K562 (cell line): ENCODE data around the gene FAM107B. TPM values are rescaled to one million over a fixed set of nuclear protein-coding genes. Genes with fewer than 3 reads are reported as not detected.

Source experiments
- ATAC-seq: fragments of 200-7000 bp; cut with Tn5 transposase; 3 replicates; pipeline ENCODE4 v1.9.1; 2020; ENCODE audit warnings: moderate library complexity
- BruUV-seq: library from RNA; stranded (reverse); fragments of 400-500 nt; replicated peaks from 2 replicates; lab custom pipeline; 2021; lab: Mats Ljungman, UMichigan
- CTCF ChIA-PET: fragments of 300-600 bp; formaldehyde crosslinking; extraction: SDS; loops from one replicate; lab custom pipeline; 2021; ENCODE audit warnings: low intra/inter-chr PET ratio; lab: Yijun Ruan, JAX
- POLR2A ChIA-PET: fragments of 300-600, 350-650 bp; sonication (Branson Sonifier 250); formaldehyde crosslinking; extraction: SDS; loops from one replicate; lab custom pipeline; 2021; ENCODE audit warnings: antibody characterized with exemption, inconsistent platforms; lab: Yijun Ruan, JAX
- DNase-seq, 4 experiments: peaks; one replicate each; pipeline versions ENCODE4 v3.0.0 to v3.0.0-alpha.2; 2011 to 2018; ENCODE audit warnings: low spot score in 3 of 4, mixed read lengths in 3 of 4; ENCODE audit errors: extremely low read depth in 1 of 4
- FAIRE-seq: peaks from 2 replicates; lab custom pipeline; 2011; peaks lifted over from hg19 to GRCh38; lab: Jason Lieb, UNC
- H2AFZ ChIP-seq: 2 replicates; pipeline ENCODE4 v1.6.0; 2011; ENCODE audit warnings: low read depth, low read length, control low read depth, inconsistent platforms
- H3K27ac ChIP-seq: fragments of 200-600 bp; 3 replicates; pipeline ENCODE4 v1.8.0; 2011; ENCODE audit warnings: low read depth, mild to moderate bottlenecking, control low read depth, inconsistent platforms, low read length, moderate library complexity, mixed read lengths; ENCODE audit errors: extremely low read depth
- H3K27me3 ChIP-seq, 2 experiments: fragments of 300-600 bp in 1 of 2; 2 replicates in 1 of 2; 3 replicates in 1 of 2; pipeline versions ENCODE4 v1.6.0 to v1.8.0; 2011; ENCODE audit warnings: inconsistent platforms in 2 of 2, low read length in 2 of 2, mild to moderate bottlenecking in 1 of 2, mixed read lengths in 1 of 2, moderate library complexity in 1 of 2; ENCODE audit not compliant: control insufficient read depth in 2 of 2, insufficient read depth in 2 of 2
- H3K36me3 ChIP-seq: fragments of 300-600 bp; 3 replicates; pipeline ENCODE4 v1.8.0; 2011; ENCODE audit warnings: mild to moderate bottlenecking, low read length, inconsistent platforms; ENCODE audit not compliant: control insufficient read depth, insufficient read depth
- H3K4me1 ChIP-seq, 2 experiments: fragments of 200-600 bp in 1 of 2; replicated peaks in 1 of 2; 2 replicates in 1 of 2; 3 replicates in 1 of 2; pipeline versions ENCODE4 v1.5.1 to v1.8.0; 2011; ENCODE audit warnings: inconsistent platforms in 2 of 2, low read length in 2 of 2, mild to moderate bottlenecking in 1 of 2, mixed read lengths in 1 of 2, moderate library complexity in 1 of 2; ENCODE audit not compliant: control insufficient read depth in 2 of 2, insufficient read depth in 2 of 2
- H3K4me2 ChIP-seq: 2 replicates; pipeline ENCODE4 v1.6.1; 2011; ENCODE audit warnings: low read length, control low read depth, inconsistent platforms, mixed read lengths; ENCODE audit not compliant: insufficient read depth
- H3K4me3 ChIP-seq: fragments of 200-600 bp; sonication (generic), shearing (Covaris generic); 2 replicates; pipeline ENCODE4 v1.5.1; 2016; ENCODE audit warnings: control low read depth, inconsistent platforms
- H3K79me2 ChIP-seq: fragments of 200-600 bp; 3 replicates; pipeline ENCODE4 v1.8.0; 2011; ENCODE audit warnings: low read length, inconsistent platforms; ENCODE audit not compliant: control insufficient read depth, insufficient read depth
- H3K9ac ChIP-seq, 2 experiments: 2 replicates each; pipeline versions ENCODE4 v1.6.0 to v1.6.1; 2011; ENCODE audit warnings: low read depth in 2 of 2, low read length in 2 of 2, control low read depth in 1 of 2, inconsistent platforms in 1 of 2, mild to moderate bottlenecking in 1 of 2, mixed read lengths in 1 of 2; ENCODE audit not compliant: insufficient read depth in 1 of 2
- H3K9me1 ChIP-seq: one replicate; pipeline ENCODE4 v1.6.0; 2011; ENCODE audit warnings: inconsistent platforms, mild to moderate bottlenecking, low read length, moderate library complexity; ENCODE audit not compliant: control insufficient read depth, insufficient read depth
- H3K9me3 ChIP-seq: replicated peaks from 2 replicates; pipeline ENCODE4 v1.5.1; 2011; ENCODE audit warnings: low read depth, low read length, inconsistent platforms; ENCODE audit not compliant: control insufficient read depth, insufficient read depth
- H4K20me1 ChIP-seq: replicated peaks from 2 replicates; pipeline ENCODE4 v1.6.1; 2011; ENCODE audit warnings: low read length, inconsistent platforms, mixed read lengths; ENCODE audit not compliant: control insufficient read depth, insufficient read depth
- NR2F6 ChIP-seq: fragments of 450-650 bp; formaldehyde crosslinking; IDR thresholded peaks from 2 replicates; pipeline ENCODE4 v1.4.0; 2020; ENCODE audit warnings: mild to moderate bottlenecking
- PHF21A ChIP-seq: fragments of 450-650 bp; IDR thresholded peaks from 2 replicates; pipeline ENCODE4 v1.6.1; 2017; ENCODE audit warnings: low read depth, borderline replicate concordance
- PTRF ChIP-seq: fragments of 450-650 bp; IDR thresholded peaks from 2 replicates; pipeline ENCODE4 v1.6.1; 2016; ENCODE audit warnings: mild to moderate bottlenecking, missing genetic modification characterization, missing compliant biosample characterization
- XRCC5 ChIP-seq: fragments of 200-400 bp; formaldehyde crosslinking; IDR thresholded peaks from 2 replicates; pipeline ENCODE4 v1.6.1; 2017; ENCODE audit warnings: low read depth, mild to moderate bottlenecking, low read length
- ZNF668 ChIP-seq: fragments of 250-450 bp; sonication (Bioruptor Pico); IDR thresholded peaks from 2 replicates; pipeline ENCODE4 v1.8.0; 2022; ENCODE audit warnings: mild to moderate bottlenecking, inconsistent platforms
- ZSCAN32 ChIP-seq: fragments of 450-650 bp; formaldehyde crosslinking; IDR thresholded peaks from 2 replicates; pipeline ENCODE4 v1.4.0; 2020; ENCODE audit warnings: mild to moderate bottlenecking, moderate library complexity
- WGBS: fragments of 100-300 bp; shearing (Covaris generic); methylation state at CpG from one replicate; pipeline ENCODE4 v1.1.6; 2016; ENCODE audit warnings: low coverage, mixed read lengths; ENCODE audit not compliant: insufficient coverage; ENCODE audit errors: missing lambda C conversion rate; 5-methylcytosine and 5-hydroxymethylcytosine counted together
- in situ Hi-C: fragments of 300-500 bp; cut with MboI; formaldehyde crosslinking; loops from 4 replicates; pipeline ENCODE4 v1.15.0; 2018; ENCODE audit warnings: inconsistent platforms, mixed read lengths
- intact Hi-C: fragments of 100-400 bp; cut with micrococcal nuclease; formaldehyde crosslinking; loops from 2 replicates; pipeline ENCODE4 v1.14.2; 2022
- polyA plus RNA-seq, 8 experiments: library from polyadenylated mRNA; depleted of rRNA in 4 of 8; stranded (reverse) in 5 of 8; unstranded in 3 of 8; fragments of >200 nt; fragmentation: Nextera tagmentation in 2 of 8; fragmentation: Illumina TruSeq in 1 of 8; extraction: Ambion mirVana in 2 of 8; extraction: Trizol in 1 of 8; gene quantifications; 2 replicates each; pipeline versions ENCODE4 v1.2.1 to v1.2.3, GENCODE V29; 2011 to 2014; ENCODE audit warnings: inconsistent platforms in 1 of 8, missing spikeins in 1 of 8
- total RNA-seq, 7 experiments: library from RNA; depleted of rRNA in 6 of 7; stranded (reverse); fragments of >200 nt in 6 of 7; fragmentation: Illumina TruSeq in 2 of 7; extraction: Trizol in 2 of 7; gene quantifications; 2 replicates each; pipeline versions ENCODE4 v1.2.1 to v1.2.3, GENCODE V29; 2011 to 2021; ENCODE audit warnings: low replicate concordance in 1 of 7
- TF ChIP-seq, protein P1 (sequence below): fragments of 450-650 bp; IDR thresholded peaks from 2 replicates; pipeline ENCODE4 v1.6.1; 2017; ENCODE audit warnings: antibody characterized with exemption
- TF ChIP-seq, protein P2 (sequence below): fragments of 250-450 bp; sonication (Bioruptor Pico); IDR thresholded peaks from 2 replicates; pipeline ENCODE4 v1.8.0; 2022; ENCODE audit warnings: inconsistent platforms, mild to moderate bottlenecking, moderate library complexity, borderline replicate concordance
- TF ChIP-seq, protein P3 (sequence below): fragments of 250-450 bp; sonication (Bioruptor Pico); IDR thresholded peaks from 2 replicates; pipeline ENCODE4 v1.5.1; 2021; ENCODE audit warnings: mild to moderate bottlenecking
- TF ChIP-seq, protein P4 (sequence below): sonication (generic); formaldehyde crosslinking; IDR thresholded peaks from 2 replicates; pipeline ENCODE4 v1.8.1; 2023; ENCODE audit warnings: mild to moderate bottlenecking, missing genetic modification reagents

The FAM107B gene
- total and polyA plus RNA-seq, 9 of the 15 experiments (the other 6 are each of a cell fraction or from before 2014, with no cell fraction given), result 0.40 to 2.8 (median 1.4) TPM

DNA sequence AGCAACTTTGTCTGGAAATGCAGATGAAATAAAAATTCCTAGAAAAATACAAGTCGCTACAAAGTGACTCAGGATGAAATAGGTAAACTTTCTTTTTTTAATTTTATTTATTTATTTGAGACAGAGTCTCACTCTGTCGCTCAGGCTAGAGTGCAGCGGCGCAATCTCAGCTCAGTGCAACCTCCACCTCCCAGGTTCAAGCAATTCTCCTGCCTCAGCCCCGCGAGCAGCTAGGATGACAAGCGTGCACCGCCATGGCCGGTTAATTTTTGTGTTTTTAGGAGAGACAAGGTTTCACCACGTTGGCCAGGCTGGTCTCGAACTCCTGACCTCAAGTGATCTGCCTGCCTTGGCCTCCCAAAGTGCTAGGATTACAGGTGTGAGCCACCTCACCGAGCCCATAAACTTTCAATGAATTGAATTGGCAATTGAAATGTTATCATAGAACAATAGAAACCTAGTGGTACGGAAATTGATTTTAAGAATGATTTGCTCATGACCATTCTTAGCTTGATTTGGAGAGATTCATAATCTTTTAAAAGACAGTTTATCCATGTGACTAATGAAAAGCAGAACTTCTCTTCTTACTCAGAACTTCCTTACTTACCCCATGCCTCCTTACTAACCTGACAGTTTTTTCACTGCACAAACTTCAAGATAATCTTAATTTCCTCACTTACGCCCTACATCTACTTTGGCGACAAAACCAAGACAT lies 161.7 kb downstream of the FAM107B start:
- no peak for DNase-seq
- no peaks in the 10 kb centered on the region for H3K4me1 ChIP-seq
- no peak for TF ChIP-seq ZNF668 (CRISPR knock-in tag)
- no peak for TF ChIP-seq PTRF (tag)
- TF ChIP-seq PHF21A, result no peak
- TF ChIP-seq, protein P1, sequence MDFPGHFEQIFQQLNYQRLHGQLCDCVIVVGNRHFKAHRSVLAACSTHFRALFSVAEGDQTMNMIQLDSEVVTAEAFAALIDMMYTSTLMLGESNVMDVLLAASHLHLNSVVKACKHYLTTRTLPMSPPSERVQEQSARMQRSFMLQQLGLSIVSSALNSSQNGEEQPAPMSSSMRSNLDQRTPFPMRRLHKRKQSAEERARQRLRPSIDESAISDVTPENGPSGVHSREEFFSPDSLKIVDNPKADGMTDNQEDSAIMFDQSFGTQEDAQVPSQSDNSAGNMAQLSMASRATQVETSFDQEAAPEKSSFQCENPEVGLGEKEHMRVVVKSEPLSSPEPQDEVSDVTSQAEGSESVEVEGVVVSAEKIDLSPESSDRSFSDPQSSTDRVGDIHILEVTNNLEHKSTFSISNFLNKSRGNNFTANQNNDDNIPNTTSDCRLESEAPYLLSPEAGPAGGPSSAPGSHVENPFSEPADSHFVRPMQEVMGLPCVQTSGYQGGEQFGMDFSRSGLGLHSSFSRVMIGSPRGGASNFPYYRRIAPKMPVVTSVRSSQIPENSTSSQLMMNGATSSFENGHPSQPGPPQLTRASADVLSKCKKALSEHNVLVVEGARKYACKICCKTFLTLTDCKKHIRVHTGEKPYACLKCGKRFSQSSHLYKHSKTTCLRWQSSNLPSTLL, result no peak
- TF ChIP-seq ZSCAN32 (CRISPR knock-in tag), result no peak
- TF ChIP-seq, protein P2, sequence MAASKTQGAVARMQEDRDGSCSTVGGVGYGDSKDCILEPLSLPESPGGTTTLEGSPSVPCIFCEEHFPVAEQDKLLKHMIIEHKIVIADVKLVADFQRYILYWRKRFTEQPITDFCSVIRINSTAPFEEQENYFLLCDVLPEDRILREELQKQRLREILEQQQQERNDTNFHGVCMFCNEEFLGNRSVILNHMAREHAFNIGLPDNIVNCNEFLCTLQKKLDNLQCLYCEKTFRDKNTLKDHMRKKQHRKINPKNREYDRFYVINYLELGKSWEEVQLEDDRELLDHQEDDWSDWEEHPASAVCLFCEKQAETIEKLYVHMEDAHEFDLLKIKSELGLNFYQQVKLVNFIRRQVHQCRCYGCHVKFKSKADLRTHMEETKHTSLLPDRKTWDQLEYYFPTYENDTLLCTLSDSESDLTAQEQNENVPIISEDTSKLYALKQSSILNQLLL (CRISPR knock-in tag), result no peak
- TF ChIP-seq, protein P3, sequence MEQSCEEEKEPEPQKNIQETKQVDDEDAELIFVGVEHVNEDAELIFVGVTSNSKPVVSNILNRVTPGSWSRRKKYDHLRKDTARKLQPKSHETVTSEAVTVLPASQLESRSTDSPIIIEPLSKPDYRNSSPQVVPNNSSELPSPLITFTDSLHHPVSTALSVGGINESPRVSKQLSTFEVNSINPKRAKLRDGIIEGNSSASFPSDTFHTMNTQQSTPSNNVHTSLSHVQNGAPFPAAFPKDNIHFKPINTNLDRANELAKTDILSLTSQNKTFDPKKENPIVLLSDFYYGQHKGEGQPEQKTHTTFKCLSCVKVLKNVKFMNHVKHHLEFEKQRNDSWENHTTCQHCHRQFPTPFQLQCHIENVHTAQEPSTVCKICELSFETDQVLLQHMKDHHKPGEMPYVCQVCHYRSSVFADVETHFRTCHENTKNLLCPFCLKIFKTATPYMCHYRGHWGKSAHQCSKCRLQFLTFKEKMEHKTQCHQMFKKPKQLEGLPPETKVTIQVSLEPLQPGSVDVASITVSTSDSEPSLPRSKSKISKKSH (CRISPR knock-in tag), result no peak
- no peak for TF ChIP-seq NR2F6 (CRISPR knock-in tag)
- TF ChIP-seq, protein P4, sequence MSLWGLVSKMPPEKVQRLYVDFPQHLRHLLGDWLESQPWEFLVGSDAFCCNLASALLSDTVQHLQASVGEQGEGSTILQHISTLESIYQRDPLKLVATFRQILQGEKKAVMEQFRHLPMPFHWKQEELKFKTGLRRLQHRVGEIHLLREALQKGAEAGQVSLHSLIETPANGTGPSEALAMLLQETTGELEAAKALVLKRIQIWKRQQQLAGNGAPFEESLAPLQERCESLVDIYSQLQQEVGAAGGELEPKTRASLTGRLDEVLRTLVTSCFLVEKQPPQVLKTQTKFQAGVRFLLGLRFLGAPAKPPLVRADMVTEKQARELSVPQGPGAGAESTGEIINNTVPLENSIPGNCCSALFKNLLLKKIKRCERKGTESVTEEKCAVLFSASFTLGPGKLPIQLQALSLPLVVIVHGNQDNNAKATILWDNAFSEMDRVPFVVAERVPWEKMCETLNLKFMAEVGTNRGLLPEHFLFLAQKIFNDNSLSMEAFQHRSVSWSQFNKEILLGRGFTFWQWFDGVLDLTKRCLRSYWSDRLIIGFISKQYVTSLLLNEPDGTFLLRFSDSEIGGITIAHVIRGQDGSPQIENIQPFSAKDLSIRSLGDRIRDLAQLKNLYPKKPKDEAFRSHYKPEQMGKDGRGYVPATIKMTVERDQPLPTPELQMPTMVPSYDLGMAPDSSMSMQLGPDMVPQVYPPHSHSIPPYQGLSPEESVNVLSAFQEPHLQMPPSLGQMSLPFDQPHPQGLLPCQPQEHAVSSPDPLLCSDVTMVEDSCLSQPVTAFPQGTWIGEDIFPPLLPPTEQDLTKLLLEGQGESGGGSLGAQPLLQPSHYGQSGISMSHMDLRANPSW (CRISPR knock-in tag), result no peak
- no peak for TF ChIP-seq XRCC5
- H3K27ac ChIP-seq, result no peak overlapping the region
- 1% methylated on average over 15 of the region's 15 CpGs for WGBS
- H2AFZ ChIP-seq, result no peak overlapping the region
- ChIA-PET POLR2A (no interaction called here), CTCF (no interaction called here)
- in situ Hi-C loops, result no loop called here
- H3K79me2 ChIP-seq, result no peaks in the 10 kb centered on the region
- no TSS peak for BruUV-seq
- H3K9ac ChIP-seq, result no peak overlapping the region
- H3K4me3 ChIP-seq, result no peak overlapping the region
- no peaks in the 10 kb centered on the region for H3K9me3 ChIP-seq
- no peaks in the 10 kb centered on the region for H3K36me3 ChIP-seq
- intact Hi-C loops, result no loop called here
- H3K27me3 ChIP-seq, result peaks cover 3% of the 10 kb centered on the region in 2 experiments; a peak in 1 of 5 replicates
- FAIRE-seq, result no peak
- H3K4me2 ChIP-seq, result no peak overlapping the region
- no peaks in the 10 kb centered on the region for H4K20me1 ChIP-seq
- no peak for ATAC-seq
- no peaks in the 10 kb centered on the region for H3K9me1 ChIP-seq
